ENCODE data around the gene AOX1.
"Not testable (repeated sequence)": the region's sequence is repeated elsewhere in the genome, so short reads cannot be mapped to it uniquely, and the experiment has no call there.

The AOX1 gene

GRCh38 chr2:200585730-200586643, at the start of gene AOX1:
TSS of gene AOX1 (plus strand) at chr2:200586014. CDS start at chr2:200586109, 95 bp downstream.
- peak; percentile 9 for DNase-seq

DNA sequence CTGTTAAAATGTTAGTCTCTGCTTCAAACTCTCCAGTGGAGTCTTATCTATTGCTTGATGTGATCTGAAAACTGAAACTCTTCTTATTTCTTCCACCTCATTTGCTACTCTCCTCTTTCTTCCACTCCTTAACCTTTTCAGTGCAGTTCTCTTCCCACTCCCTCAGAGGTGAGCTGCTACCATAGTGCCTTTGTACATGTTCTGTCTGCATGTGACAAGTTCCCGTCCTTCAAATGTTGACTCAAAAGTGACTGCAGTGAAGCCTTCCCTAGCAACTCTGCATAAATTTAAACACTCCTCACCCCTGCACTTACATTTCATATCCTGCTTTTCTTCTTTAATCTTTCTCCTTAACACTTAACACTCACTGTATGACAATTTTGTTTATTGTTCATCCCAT, 47.7 kb upstream of the AOX1 start:
- DNase-seq = no peak

- DNase-seq = no peak
These were observed 45.0 kb upstream of the AOX1 start for GRCh38 chr2:200540793-200541192.

DNA sequence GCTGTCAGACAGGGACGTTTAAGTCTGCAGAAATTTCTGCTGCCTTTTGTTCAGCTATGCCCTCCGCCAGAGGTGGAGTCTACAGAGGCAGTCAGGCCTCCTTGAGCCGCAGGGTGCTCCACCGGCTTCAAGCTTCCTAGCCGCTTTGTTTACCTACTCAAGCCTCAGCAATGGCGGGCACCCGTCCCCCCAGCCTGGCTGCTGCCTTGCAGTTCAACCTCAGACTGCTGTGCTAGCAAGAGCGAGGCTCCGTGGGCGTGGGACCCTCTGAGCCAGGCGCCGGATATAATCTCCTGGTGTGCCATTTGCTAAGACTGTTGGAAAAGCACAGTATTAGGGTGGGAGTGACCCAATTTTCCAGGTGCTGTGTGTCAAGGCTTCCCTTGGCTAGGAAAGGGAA, 19.2 kb upstream of the AOX1 start:
- not testable (repeated sequence) for DNase-seq

- no peak for DNase-seq
These were observed 17.9 kb upstream of the AOX1 start for GRCh38 chr2:200567932-200568331.

GRCh38 chr2:200575957-200576356, 9.9 kb upstream of the AOX1 start:
- DNase-seq = peak; percentile 50

GRCh38 chr2:200577027-200577426, 8.8 kb upstream of the AOX1 start:
- no peak for DNase-seq

GRCh38 chr2:200578778-200579177, 7.0 kb upstream of the AOX1 start:
- peak; percentile 50 for DNase-seq

DNA sequence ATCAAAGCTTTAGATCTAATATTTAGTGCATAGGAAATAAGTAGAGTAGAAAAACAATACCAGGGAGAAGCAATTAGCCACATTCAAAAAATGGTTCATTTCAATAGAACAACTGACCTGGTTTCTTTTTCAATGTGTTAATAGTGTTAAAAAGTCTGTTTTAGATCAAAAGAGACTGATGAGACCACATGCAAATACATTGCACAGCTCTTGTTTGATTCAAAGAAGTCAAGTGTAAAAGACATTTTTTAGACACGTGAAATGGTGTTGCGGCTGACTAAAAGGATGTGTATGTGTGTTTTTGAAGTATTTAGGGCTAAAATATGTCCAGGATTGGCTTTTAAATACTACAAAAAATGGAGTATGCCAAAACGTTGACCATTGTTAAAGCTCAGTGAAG, 1.2 kb upstream of the AOX1 start:
- no peak for DNase-seq

GRCh38 chr2:200585340-200585729, 479 bp upstream of the AOX1 start:
- no peak for DNase-seq

DNA sequence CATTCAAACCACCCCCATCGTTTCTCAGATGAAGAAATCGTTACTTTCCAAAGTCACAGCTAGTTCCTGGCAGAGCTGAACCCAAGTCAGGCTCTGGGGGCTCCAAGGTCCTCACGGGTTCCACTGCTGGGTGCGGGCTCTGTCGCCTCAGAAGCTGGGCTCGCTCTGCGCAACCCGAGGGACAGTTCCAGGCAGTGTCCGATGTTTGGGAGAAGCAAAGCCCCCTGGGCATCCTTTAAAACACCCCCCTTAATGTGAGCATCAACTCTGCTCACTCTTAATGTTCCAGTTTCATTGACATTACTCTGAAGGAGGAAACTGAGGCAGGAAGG, 796 bp downstream of the AOX1 start:
- DNase-seq = no peak

DNA sequence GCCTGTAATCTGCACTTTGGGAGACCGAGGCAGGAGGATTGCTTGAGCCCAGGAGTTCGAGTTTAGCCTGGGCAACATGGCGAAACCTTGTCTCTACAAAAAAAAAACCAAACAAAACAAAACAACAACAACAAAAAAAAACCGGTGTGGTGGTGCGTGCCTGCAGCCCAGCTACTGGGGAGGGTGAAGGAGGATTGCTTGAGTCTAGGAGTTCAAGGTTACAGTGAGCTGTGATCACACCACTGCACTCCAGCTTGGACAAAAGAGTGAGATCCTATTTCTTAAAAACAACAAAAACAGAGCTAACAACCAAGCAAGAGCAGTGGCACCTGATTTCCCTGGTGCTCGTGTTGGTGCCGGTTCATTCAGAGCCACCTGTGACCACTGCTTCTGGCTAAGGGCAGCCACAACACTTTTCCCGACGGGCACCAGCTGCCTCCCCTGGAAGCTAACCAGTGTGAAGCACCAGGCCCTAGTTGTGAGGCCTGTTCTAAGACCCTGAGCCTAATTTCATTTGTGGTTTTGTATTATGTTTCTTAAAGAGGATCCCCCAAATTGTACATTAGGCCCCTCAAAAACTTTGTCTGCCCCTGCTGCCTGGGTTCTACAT, 1.3 kb downstream of the AOX1 start:
- DNase-seq = no peak

DNA sequence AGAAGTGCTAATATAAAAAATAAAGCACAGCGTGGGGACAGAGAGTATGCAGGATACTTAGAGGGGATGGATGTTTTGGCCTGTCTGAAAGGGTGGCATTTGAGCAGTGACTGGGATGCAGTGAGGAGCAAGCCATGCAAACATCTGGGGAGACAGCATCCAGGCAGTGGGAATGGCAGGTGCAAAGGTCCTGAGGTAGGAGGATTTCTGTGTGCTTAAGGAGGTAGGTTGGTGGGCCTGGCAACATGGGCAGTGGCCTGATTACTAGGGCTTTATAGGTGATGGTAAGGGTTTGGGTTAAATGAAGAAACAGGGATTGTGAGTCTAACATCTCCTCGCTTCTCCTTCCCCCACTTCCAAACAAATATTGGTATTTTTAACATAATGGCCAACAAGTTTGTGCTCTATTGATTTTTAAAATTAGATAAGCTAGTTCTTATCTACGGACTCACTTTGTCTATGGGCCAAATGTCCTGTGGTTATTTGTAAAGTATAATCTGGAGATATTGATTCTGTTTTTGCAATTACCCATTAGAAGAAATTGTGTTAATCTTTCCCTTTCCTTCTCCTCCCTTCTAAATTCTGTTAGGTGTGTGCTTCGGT, 2.4 kb downstream of the AOX1 start:
- DNase-seq = no peak

DNA sequence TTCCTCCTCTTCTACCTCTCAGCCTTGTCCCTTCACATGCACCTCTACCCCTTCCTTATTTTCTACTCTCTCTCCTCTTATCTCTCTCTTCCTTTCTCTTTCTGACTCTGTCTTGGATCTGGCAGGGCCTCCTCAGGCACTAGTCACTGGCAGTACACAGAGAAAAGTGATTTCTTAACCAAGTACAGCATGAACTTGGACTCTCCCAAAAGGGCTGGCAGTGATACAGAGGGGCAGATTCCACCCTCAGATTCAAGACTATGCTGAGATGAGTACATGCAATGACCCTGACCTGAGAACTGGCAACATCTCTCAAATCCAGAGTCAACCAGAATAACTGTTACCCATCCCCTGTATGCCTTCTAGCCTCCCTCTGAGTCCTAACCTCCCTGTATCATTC, 4.3 kb downstream of the AOX1 start:
- no peak for DNase-seq

- no peak for DNase-seq
These were observed 5.5 kb downstream of the AOX1 start for GRCh38 chr2:200591308-200591707.

GRCh38 chr2:200592406-200593075, 6.7 kb downstream of the AOX1 start:
- no peak for DNase-seq

GRCh38 chr2:200593905-200594304, 8.1 kb downstream of the AOX1 start:
- DNase-seq = no peak

DNA sequence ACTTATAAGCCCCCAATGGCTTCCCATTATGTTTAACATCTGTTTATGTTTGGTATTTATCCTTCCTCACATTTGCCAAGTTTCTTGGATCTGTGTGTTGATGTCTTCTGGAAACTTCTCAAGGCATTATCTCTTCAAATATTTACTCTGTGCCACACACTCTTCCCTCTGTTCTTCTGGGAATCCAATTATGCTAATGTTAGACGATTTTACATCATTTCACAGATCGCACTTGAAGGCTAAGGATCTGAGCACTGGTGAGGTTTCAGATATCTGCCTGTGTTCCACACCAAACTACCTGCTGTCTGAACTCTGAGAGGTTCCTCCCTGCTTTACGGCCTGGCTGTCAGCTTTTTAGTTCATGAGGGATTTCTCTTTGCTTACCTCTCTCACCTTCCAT, 10.1 kb downstream of the AOX1 start:
- no peak for DNase-seq

DNA sequence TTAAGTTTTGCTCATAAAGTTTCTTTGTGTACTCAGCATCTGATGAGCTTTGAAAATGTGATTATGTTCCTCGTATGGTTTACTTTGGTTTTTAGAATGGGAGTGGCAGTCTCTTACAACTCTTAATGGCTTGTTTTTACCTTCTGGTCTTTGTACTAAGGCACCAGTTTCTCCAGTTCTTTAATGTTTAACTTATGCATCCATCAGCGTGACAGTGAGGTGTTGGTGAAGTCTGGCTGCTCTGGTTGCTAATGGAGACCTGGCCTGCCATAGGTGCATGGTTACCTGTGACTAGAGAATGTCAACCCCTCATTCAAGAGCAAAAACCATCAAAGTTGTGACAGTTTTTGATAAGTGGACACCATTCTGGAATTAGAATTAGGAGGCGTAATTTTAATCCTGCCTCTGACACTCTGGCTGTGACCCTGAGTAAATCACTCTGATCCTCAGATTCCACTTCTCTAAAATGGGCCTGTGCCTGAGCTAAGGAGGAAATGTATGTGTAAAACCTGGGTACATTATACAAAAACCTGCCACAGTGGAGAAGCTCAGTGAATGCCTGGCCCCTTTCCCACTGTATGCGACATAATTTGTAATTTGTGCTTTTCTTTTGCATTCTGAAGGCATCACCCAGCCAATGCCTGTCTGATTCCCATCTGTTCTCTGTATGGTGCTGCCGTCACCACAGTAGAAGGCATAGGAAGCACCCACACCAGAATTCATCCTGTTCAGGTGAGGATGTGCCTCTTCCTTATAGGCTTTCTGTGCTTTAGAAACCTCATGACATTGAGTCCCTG, 11.2 kb downstream of the AOX1 start:
- DNase-seq = no peak

DNA sequence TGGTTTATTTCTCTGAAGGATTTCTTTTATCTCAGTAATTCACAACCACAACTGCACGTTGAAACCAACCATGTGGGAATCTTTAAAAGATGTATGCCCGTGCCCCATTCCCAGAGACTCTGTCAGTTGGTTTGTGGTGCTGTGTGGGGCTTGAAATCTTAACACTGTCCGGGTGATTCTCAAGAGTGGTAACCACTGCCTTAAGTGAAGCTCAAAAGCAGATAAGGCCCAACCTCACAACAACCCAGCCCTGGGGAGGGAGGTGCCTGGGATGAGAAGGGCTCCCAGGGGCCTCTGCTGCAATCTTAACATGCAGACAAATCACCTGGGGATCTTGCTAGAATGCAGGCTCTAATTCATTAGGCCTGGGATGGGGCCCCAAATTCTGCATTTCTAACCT, 13.4 kb downstream of the AOX1 start:
- no peak for DNase-seq

GRCh38 chr2:200600549-200601225, 14.9 kb downstream of the AOX1 start:
- DNase-seq = no peak

DNA sequence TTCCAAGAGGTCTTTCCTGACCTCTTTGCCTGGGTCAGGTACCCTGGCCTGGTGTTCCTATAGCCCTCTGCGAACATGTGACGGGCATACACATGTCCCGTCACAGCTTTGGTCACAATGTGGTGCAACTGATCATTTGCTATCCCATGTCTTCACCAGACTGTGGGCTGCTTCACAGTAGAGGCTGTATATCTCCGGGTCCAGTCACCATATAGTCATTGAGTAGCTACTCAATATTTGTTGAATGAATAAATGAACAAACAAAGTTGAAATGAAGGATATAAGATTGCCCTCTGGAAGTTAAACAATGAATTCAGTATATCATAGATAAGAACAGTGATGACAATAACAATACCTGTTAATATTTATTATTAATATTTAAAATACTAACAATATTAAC, 16.8 kb downstream of the AOX1 start:
- no peak for DNase-seq

Data from suppressor macrophage treated with lipopolysaccharide for 4 hours (primary cell).